Heart left ventricle (tissue), 13 donors: ENCODE results near the gene WFDC5.

Experiments
- CTCF ChIP-seq, 12 donors: fragments of 200-600 bp; sonication (generic) in 4 of 12; IDR thresholded peaks; one replicate each; pipeline versions ENCODE4 v1.5.0 to v1.8.0; 2018 to 2022; ENCODE audit warnings: antibody characterized with exemption in 12 of 12, mild to moderate bottlenecking in 5 of 12
- POLR2A ChIP-seq, 2 donors: fragments of 450-650 bp; IDR thresholded peaks; one replicate each; pipeline ENCODE4 v1.6.1; 2017; ENCODE audit warnings: antibody characterized with exemption in 2 of 2, mild to moderate bottlenecking in 2 of 2, moderate library complexity in 2 of 2
- donor health status: ischemic (EF 13 %, LVEDD 7.1; RV severe dilation, severe dysfunction).
- donor health status: DM: no; HTN: yes; CAD: no.
- donor health status: DM: no; HTN: no; CAD: no.
- donor health status: ischemic (EF 25% LVEDD 6.9; RV normal size, moderate dysfunction).
- donor health status: ischemic (EF 25% LVEDD 5.7; RV mildly dilated, moderate dysfunction).
- donor health status: ischemic (EF 35%, LVEDD 5.7; RV mildly dilated, moderate dysfunction).
- donor health status: nonischemic (EF 11% LVEDD 7.7; RV severe dilation, severe dysfunction).
- donor health status: DM: yes; HTN: yes; CAD: no.
- donor health status: PGD.
- donor health status: ischemic (EF 29% LVEDD 5.4; RV normal size, mild dysfunction).
- donor health status: nonischemic (EF 23%, LVEDD 6.1; RV moderate dilation, normal function).

DNA sequence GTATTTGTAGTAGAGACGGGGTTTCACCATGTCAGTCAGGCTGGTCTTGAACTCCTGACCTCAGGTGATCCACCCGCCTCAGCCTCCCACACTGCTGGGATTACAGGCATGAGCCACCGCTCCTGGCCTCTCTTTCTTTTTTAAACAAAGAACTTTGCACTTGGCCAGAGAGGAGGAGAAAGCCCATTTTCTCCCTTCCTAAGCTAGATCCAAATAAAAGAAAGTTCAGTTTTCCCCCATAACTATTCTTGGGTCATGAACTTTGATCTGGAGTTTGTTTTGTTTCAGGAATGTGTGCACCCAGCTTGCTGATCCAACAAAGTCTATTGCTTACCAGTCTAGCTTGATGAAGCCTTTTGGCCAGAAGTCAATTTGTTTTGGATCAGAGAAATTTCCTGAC, 37.4 kb downstream of the WFDC5 start:
- TF ChIP-seq POLR2A (IDR thresholded peaks at IDR 0.05) (no peak), CTCF (IDR thresholded peaks at IDR 0.05) (no peak)
